Measurements from ENCODE around the gene BMPR1B.
"Not testable (repeated sequence)": the region's sequence is repeated elsewhere in the genome, so short reads cannot be mapped to it uniquely, and the experiment has no call there.

The BMPR1B gene

GRCh38 chr4:95049551-95050233 is 291.9 kb downstream of the BMPR1B start:
- DNase-seq: no peak

- no peak for DNase-seq
Observed at GRCh38 chr4:95050980-95051701, 293.4 kb downstream of the BMPR1B start.

DNA sequence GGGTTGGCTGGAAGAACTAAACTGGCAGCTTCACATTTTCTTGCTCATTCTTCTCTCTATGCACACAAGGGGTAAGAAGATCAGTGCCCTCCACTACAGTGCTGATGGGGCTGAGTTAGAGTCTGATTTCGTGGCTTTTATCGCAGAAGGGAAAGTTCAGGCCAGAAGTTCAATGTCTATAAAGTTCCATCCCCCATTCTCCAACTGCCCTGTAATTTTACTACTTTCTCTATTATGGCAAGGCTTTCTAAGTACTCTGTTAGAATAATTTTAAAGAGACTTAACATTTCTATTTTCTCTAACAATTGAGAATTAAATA is 293.9 kb downstream of the BMPR1B start:
- no peak for DNase-seq

DNA sequence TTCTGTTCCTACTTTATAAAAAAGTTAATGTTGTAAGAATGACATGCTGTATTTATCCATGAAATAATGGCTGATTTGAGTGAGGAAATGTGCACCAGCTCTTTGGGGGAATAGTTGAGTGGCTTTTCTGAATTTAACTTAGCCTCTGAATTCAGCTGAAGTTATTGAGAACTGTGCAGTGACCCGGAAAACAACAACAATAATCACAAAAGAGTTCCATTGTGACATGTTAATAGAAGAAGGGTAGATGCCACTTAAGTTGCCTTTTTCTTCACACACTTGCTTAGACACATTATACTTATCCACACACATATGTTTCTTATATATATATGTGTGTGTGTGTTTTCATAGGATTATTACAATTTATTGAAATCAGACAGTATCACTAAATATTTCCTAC is 301.2 kb downstream of the BMPR1B start:
- DNase-seq: no peak

- DNase-seq: no peak
Observed at GRCh38 chr4:95059663-95060062, 301.9 kb downstream of the BMPR1B start.

- DNase-seq: no peak
Observed at GRCh38 chr4:95061220-95061619, 303.5 kb downstream of the BMPR1B start.

GRCh38 chr4:95061801-95062200 is 304.0 kb downstream of the BMPR1B start:
- not testable (repeated sequence) for DNase-seq

GRCh38 chr4:95066050-95066449 is 308.3 kb downstream of the BMPR1B start:
- DNase-seq: no peak

DNA sequence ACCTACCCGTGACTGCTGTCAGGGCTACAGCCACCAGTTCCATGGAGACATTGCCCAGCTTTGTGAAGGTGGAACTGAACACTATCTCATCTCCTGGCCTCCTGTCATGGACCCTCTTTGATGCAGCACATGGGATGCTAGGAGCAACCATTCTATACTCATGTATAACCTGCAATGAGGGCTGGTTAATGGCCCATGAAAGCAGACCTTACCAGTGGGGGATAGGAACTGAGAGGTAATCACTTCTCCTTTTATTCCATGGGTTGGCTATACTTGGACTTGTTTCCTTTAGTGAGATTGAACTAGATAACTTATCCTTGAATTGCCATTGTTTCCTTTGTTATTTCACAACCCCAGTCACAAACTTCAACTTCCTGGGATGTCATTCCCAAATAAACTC is 310.6 kb downstream of the BMPR1B start:
- DNase-seq: no peak

DNA sequence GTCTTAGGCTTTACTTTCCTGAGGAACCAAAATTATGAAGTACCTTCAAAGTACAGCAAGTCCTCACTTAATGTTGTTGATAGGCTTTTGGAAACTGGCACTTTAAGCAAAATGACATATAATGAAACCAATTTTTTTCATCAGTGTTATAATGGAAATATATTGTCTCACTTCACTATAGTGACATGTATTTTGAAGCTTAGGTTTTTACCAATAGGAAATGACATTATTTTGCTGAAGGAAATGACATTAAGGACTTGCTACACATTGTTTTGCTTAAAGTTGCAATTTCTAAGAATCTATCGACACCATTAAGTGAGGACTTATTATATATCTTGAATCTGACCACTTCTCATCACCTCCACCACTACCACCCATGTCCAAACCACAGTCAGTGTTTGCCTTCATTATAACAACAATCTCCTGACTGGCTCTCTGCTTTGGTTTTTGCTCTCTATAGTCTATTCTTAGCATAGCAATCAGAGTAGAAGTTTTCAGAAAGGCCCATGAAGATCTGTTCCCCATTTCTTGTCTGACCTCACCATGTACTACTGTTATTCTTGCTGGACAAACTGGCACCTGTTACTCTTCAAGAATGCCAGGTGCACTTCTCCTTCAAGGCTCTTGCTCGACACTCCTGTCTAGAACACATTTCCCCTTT is 311.2 kb downstream of the BMPR1B start:
- DNase-seq: no peak

GRCh38 chr4:95071851-95072250 is 314.1 kb downstream of the BMPR1B start:
- DNase-seq: no peak

- DNase-seq: no peak
Observed at GRCh38 chr4:95073646-95074045, 315.9 kb downstream of the BMPR1B start.

- DNase-seq: no peak
Observed at GRCh38 chr4:95077864-95078263, 320.1 kb downstream of the BMPR1B start.

GRCh38 chr4:95080969-95081368 is 323.2 kb downstream of the BMPR1B start:
- no peak for DNase-seq

DNA sequence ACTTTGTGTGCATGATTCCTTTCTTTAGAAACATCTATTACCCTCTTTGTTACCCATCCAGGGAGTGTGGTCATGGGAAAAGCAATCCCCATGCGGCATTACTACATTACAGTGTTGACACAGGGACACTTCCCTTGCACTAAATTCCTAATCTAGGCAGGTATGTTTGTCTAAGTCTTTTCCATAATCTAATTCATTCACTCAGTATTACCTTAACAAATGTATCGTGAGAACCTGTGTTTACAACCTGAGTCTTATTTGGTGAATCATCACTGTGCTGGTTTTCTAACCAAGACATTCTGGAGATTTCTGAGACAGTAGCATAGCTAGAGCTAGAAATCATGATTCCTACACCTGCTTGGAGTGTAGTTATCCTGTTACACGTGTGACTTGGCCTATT is 326.8 kb downstream of the BMPR1B start:
- no peak for DNase-seq

GRCh38 chr4:95085124-95085833 is 327.5 kb downstream of the BMPR1B start:
- no peak for DNase-seq

DNA sequence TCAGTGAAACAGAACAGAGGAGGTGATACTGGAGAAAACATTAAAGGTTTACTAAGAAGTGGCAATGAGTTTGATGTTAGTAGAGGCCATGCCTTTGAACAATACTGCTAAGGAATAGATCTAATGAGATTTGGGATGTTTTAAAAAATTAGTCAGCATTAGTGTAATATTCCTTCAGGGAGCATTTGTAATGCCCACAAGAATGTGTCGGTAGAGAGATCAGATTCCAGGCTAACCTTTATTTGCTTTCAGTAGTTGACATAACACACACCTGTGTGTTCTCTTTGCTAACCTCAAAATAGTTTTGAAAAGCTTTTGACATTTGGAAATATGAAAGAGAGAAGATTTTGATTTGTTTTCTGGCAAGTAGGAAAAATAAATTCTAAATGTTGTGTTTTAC is 328.8 kb downstream of the BMPR1B start:
- no peak for DNase-seq

GRCh38 chr4:95087657-95088455 is 330.1 kb downstream of the BMPR1B start:
- DNase-seq: no peak

GRCh38 chr4:95091272-95091671 is 333.5 kb downstream of the BMPR1B start:
- DNase-seq: no peak

DNA sequence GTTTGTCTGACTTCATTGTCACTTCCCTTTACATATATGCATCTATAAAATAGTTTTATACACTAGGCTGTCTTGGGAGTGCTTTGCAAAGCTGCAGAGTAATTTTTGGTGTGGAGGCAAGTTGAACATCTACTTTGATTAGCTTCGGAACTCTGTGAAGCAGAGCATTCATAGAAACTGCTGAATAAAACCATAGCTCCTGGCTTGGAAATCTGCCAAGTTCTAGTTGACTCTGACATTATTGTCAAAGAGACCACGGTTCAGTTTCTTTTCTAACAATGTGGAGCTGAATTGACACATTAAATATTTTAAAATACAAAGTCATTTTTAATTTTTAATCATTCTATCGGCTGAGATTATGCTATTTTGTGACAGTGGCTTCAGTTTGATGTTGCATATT is 335.0 kb downstream of the BMPR1B start:
- DNase-seq: no peak

- DNase-seq: no peak
Observed at GRCh38 chr4:95093460-95093859, 335.7 kb downstream of the BMPR1B start.

Measured in stimulated activated CD4-positive, alpha-beta T cell treated with anti-CD3 and anti-CD28 coated beads, Interleukin-12 subunit alpha, Interleukin-12 subunit beta, amount 100 ng/mL, for 4 hours (primary cell).